Natural killer cell (primary cell): ENCODE results near the gene PPP2R1A. TPM values are rescaled to one million over a fixed set of nuclear protein-coding genes. Genes with fewer than 3 reads are reported as not detected.

Experiments used
- ATAC-seq, 3 donors: fragments of 150-1000 bp in 2 of 3; fragments of 200-7000 bp in 1 of 3; cut with Tn5 transposase; 1 replicate in 1 of 3; 2 replicates in 2 of 3; pipeline ENCODE4 v1.10.0; 2021; ENCODE audit warnings: mild to moderate bottlenecking in 2 of 3, moderate library complexity in 2 of 3
- DNase-seq, 2 donors: peaks; one replicate each; pipeline versions ENCODE4 v3.0.0 to v3.0.0-alpha.2; 2013 to 2021; ENCODE audit warnings: mixed read lengths in 1 of 2
- H3K27ac ChIP-seq: one replicate; pipeline ENCODE4 v1.5.1; 2013; ENCODE audit warnings: mild to moderate bottlenecking, low read length
- H3K27me3 ChIP-seq: one replicate; pipeline ENCODE4 v1.6.1; 2013; ENCODE audit warnings: low read length; ENCODE audit not compliant: control insufficient read depth, insufficient read depth
- H3K36me3 ChIP-seq: one replicate; pipeline ENCODE4 v1.6.1; 2013; ENCODE audit warnings: low read length; ENCODE audit not compliant: control insufficient read depth, insufficient read depth
- H3K4me1 ChIP-seq: one replicate; pipeline ENCODE4 v1.6.1; 2013; ENCODE audit warnings: low read length; ENCODE audit not compliant: control insufficient read depth, insufficient read depth
- H3K4me3 ChIP-seq: one replicate; pipeline ENCODE4 v1.5.1; 2013; ENCODE audit warnings: low read length
- H3K9me3 ChIP-seq: one replicate; pipeline ENCODE4 v1.6.1; 2013; ENCODE audit warnings: low read length; ENCODE audit not compliant: control insufficient read depth, insufficient read depth
- H3K27ac Mint-ChIP-seq, 2 donors: one replicate each; pipeline ENCODE4 v1.8.0; 2022; ENCODE audit warnings: mild to moderate bottlenecking in 2 of 2, mixed read lengths in 2 of 2, moderate library complexity in 1 of 2
- H3K27me3 Mint-ChIP-seq, 2 donors: one replicate each; pipeline ENCODE4 v1.8.0; 2022; ENCODE audit warnings: low read depth in 2 of 2, mixed read lengths in 2 of 2
- H3K36me3 Mint-ChIP-seq: one replicate; pipeline ENCODE4 v1.8.0; 2022; ENCODE audit warnings: mixed read lengths
- H3K4me1 Mint-ChIP-seq, 2 donors: one replicate each; pipeline ENCODE4 v1.8.0; 2022; ENCODE audit warnings: mixed read lengths in 2 of 2
- H3K4me3 Mint-ChIP-seq: one replicate; pipeline ENCODE4 v1.8.0; 2022; ENCODE audit warnings: mild to moderate bottlenecking, moderate library complexity, mixed read lengths
- H3K9me3 Mint-ChIP-seq, 2 donors: one replicate each; pipeline ENCODE4 v1.8.0; 2022; ENCODE audit warnings: mixed read lengths in 2 of 2
- WGBS: methylation state at CpG from one replicate; pipeline ENCODE4 v1.1.7; 2013; ENCODE audit warnings: missing lambda C conversion rate; ENCODE audit not compliant: insufficient coverage; 5-methylcytosine and 5-hydroxymethylcytosine counted together
- intact Hi-C: fragments of 100-400 bp; cut with micrococcal nuclease; formaldehyde crosslinking; loops from one replicate; pipeline ENCODE4 v1.14.2; 2022
- total RNA-seq, 4 donors: library from RNA; stranded (reverse); fragments of 120-200 nt in 1 of 4; gene quantifications; one replicate each; pipeline versions ENCODE4 v1.2.3 to v1.2.4, GENCODE V29; 2013 to 2022
- TF ChIP-seq, protein P1 (sequence below): fragments of 200-600 bp; IDR thresholded peaks from one replicate; pipeline ENCODE4 v1.8.0; 2022; ENCODE audit warnings: antibody characterized with exemption

The PPP2R1A gene
- total RNA-seq, 3 donors from 2014 or later (not counting 1 experiment from before 2014, with no cell fraction given): 221 to 256 (median 232) TPM

GRCh38 chr19:52148256-52148655 lies 41.6 kb upstream of the PPP2R1A start:
- Histone ChIP-seq H3K4me3 (no peak overlapping the region), H3K27ac (no peak overlapping the region), H3K4me1 (no peaks in the 10 kb centered on the region), H3K36me3 (no peaks in the 10 kb centered on the region), H3K9me3 (peaks cover 35% of the 10 kb centered on the region), H3K27me3 (no peaks in the 10 kb centered on the region)
- intact Hi-C loops: no loop called here
- H3K9me3 Mint-ChIP-seq: peaks cover 9% of the 10 kb centered on the region in 2 donors
- H3K4me3 Mint-ChIP-seq: no peak overlapping the region
- no peak overlapping the region for H3K27ac Mint-ChIP-seq
- peaks cover 15% of the 10 kb centered on the region for H3K36me3 Mint-ChIP-seq
- DNase-seq (no peak), ATAC-seq (no peak)
- H3K4me1 Mint-ChIP-seq: no peaks in the 10 kb centered on the region
- TF ChIP-seq, protein P1, sequence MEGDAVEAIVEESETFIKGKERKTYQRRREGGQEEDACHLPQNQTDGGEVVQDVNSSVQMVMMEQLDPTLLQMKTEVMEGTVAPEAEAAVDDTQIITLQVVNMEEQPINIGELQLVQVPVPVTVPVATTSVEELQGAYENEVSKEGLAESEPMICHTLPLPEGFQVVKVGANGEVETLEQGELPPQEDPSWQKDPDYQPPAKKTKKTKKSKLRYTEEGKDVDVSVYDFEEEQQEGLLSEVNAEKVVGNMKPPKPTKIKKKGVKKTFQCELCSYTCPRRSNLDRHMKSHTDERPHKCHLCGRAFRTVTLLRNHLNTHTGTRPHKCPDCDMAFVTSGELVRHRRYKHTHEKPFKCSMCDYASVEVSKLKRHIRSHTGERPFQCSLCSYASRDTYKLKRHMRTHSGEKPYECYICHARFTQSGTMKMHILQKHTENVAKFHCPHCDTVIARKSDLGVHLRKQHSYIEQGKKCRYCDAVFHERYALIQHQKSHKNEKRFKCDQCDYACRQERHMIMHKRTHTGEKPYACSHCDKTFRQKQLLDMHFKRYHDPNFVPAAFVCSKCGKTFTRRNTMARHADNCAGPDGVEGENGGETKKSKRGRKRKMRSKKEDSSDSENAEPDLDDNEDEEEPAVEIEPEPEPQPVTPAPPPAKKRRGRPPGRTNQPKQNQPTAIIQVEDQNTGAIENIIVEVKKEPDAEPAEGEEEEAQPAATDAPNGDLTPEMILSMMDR: no peak
- H3K27me3 Mint-ChIP-seq: no peaks in the 10 kb centered on the region

DNA sequence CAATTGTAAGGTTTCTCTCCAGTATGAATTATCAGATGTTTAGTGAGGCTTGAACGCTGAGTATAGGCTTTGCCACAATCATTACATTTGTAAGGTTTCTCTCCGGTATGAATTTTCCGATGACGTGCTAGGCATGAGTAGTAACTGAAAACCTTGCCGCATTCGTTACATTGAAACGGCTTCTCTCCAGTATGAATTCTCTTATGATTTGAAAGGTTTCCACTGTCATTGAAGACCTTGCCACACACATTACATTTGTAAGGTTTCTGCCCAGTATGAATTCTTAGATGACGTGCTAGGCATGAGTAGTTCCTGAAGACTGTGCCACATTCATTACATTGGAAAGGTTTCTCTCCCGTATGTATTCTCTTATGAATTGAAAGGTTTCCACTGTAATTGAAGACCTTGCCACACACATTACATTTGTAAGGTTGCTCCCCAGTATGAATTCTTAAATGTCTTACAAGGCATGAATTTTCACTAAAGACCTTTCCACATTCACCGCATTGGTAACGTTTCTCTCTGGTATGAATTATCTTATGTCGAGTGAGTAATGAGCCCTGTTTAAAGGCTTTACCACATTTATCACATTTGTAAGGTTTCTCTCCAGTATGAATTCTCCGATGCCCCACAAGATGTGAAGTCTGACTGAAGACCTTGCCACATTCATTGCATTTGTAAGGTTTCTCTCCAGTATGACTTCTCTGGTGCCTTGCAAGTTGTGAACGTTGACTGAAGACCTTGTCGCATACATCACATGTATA lies 34.1 kb upstream of the PPP2R1A start:
- TF ChIP-seq, protein P1: no peak
- Histone ChIP-seq H3K4me1 (no peaks in the 10 kb centered on the region), H3K27me3 (no peaks in the 10 kb centered on the region), H3K27ac (no peak overlapping the region), H3K9me3 (peaks cover 67% of the 10 kb centered on the region), H3K36me3 (peaks cover 41% of the 10 kb centered on the region), H3K4me3 (no peak overlapping the region)
- ATAC-seq (no peak), DNase-seq (no peak)
- intact Hi-C loops: no loop called here
- Mint-ChIP-seq H3K9me3 (peaks cover 27 to 42% of the 10 kb centered on the region in 2 donors), H3K4me3 (no peak overlapping the region), H3K4me1 (peaks cover 0 to 5% of the 10 kb centered on the region in 2 donors), H3K36me3 (peaks cover 77% of the 10 kb centered on the region), H3K27me3 (no peaks in the 10 kb centered on the region), H3K27ac (no peak overlapping the region)
- WGBS: 99% methylated on average over 15 of the region's 15 CpGs

- H3K9me3 Mint-ChIP-seq: no peaks in the 10 kb centered on the region
- no peaks in the 10 kb centered on the region for H3K9me3 ChIP-seq
- DNase-seq (peak in 1 of 2 donors; percentile 25), ATAC-seq (peak in 2 of 3 donors; percentile 16 to 22)
- H3K27ac Mint-ChIP-seq: peak overlapping the region; percentile 87 to 97
- H3K4me3 ChIP-seq: peak overlapping the region; percentile 83
- H3K27ac ChIP-seq: peak overlapping the region; percentile 80
- H3K36me3 ChIP-seq: peaks cover 20% of the 10 kb centered on the region
- peaks cover 30 to 32% of the 10 kb centered on the region in 2 donors for H3K4me1 Mint-ChIP-seq
- intact Hi-C loops: loop anchor here (2.0 to 5.0 kb wide), 2 partner anchors 32 to 167 kb away; partner anchors contain the start of genes ZNF610 and ZNF616
- TF ChIP-seq, protein P1: no peak
- H3K36me3 Mint-ChIP-seq: peaks cover 13% of the 10 kb centered on the region
- no peaks in the 10 kb centered on the region for H3K27me3 Mint-ChIP-seq
- H3K4me1 ChIP-seq: peaks cover 33% of the 10 kb centered on the region
- H3K4me3 Mint-ChIP-seq: peak overlapping the region; percentile 99
- 9% methylated on average over 5 of the region's 5 CpGs for WGBS
- no peaks in the 10 kb centered on the region for H3K27me3 ChIP-seq
These were observed 19.5 kb upstream of the PPP2R1A start for GRCh38 chr19:52170304-52170703.
